Mucosa of gallbladder (tissue), 1 donor: ENCODE results near the gene CCDC134. TPM values are rescaled to one million over a fixed set of nuclear protein-coding genes. Genes with fewer than 3 reads are reported as not detected.
A peak's percentile ranks its signal among the peaks of the same experiment; 100 is the strongest.

ENCODE experiments used
- DNase-seq: peaks from one replicate; pipeline ENCODE4 v3.0.0-alpha.2; 2020; ENCODE audit warnings: low spot score
- total RNA-seq: library from RNA; stranded (reverse); gene quantifications from one replicate; pipeline ENCODE4 v1.2.1, GENCODE V29; 2021
- donor health status: DM: no; HTN: no; CAD: no.

CCDC134 gene
- total RNA-seq, 1 donor from 2014 or later, result 10.2 TPM

GRCh38 chr22:41822317-41823057 is 22.0 kb downstream of the CCDC134 start:
- DNase-seq, result no peak

- DNase-seq, result no peak
Observed at GRCh38 chr22:41823797-41824196, 23.3 kb downstream of the CCDC134 start.

GRCh38 chr22:41825376-41825775 is 24.9 kb downstream of the CCDC134 start:
- no peak for DNase-seq

GRCh38 chr22:41826021-41826420 is 25.5 kb downstream of the CCDC134 start:
- no peak for DNase-seq

GRCh38 chr22:41826430-41827383 is 26.2 kb downstream of the CCDC134 start:
- DNase-seq, result no peak

- DNase-seq, result no peak
Observed at GRCh38 chr22:41827671-41828070, 27.2 kb downstream of the CCDC134 start.

- peak; percentile 49 for DNase-seq
Observed at GRCh38 chr22:41828516-41828915, 28.0 kb downstream of the CCDC134 start.

GRCh38 chr22:41830174-41830573 is 29.7 kb downstream of the CCDC134 start:
- DNase-seq, result no peak

- DNase-seq, result no peak
Observed at GRCh38 chr22:41831383-41831782, 30.9 kb downstream of the CCDC134 start.

GRCh38 chr22:41831828-41832552 is 31.5 kb downstream of the CCDC134 start:
- no peak for DNase-seq

- peak; percentile 100 for DNase-seq
Observed at GRCh38 chr22:41832553-41833368, 32.3 kb downstream of the CCDC134 start, which contains the start of gene SREBF2. Gene SREBF2, plus strand, starts transcription at chr22:41833105. Its CDS starts 166 bp downstream, at chr22:41833271.

GRCh38 chr22:41833369-41834004 is 33.0 kb downstream of the CCDC134 start:
- peak; percentile 33 for DNase-seq

GRCh38 chr22:41834005-41834944 is 33.8 kb downstream of the CCDC134 start:
- DNase-seq, result no peak

GRCh38 chr22:41835462-41835861 is 35.0 kb downstream of the CCDC134 start:
- DNase-seq, result peak; percentile 27

- DNase-seq, result no peak
Observed at GRCh38 chr22:41836551-41836950, 36.1 kb downstream of the CCDC134 start.

GRCh38 chr22:41838842-41839618 is 38.6 kb downstream of the CCDC134 start:
- DNase-seq, result no peak

GRCh38 chr22:41840216-41840615 is 39.7 kb downstream of the CCDC134 start:
- no peak for DNase-seq

GRCh38 chr22:41841085-41841712 is 40.7 kb downstream of the CCDC134 start:
- peak; percentile 62 for DNase-seq
